Measurements from ENCODE around the gene MAVS. TPM values are rescaled to one million over a fixed set of nuclear protein-coding genes. Genes with fewer than 3 reads are reported as not detected.

MAVS gene
- total and polyA plus RNA-seq, 2 experiments from 2014 or later, result 15.6 to 24.7 TPM

GRCh38 chr20:3798373-3798768 lies 48.3 kb upstream of the MAVS start:
- peak overlapping the region; percentile 79 for H3K27ac ChIP-seq
- no peaks in the 10 kb centered on the region for H3K9me2 ChIP-seq (replicated peaks; ENCODE audit: insufficient read depth)
- H4K20me1 ChIP-seq (ENCODE audit: insufficient read depth, poor library complexity, severe bottlenecking), result no peaks in the 10 kb centered on the region
- no peak overlapping the region for H3K4me3 ChIP-seq
- H3K4me1 ChIP-seq (ENCODE audit: insufficient read depth), result peaks cover 33% of the 10 kb centered on the region
- H3K79me2 ChIP-seq, result peaks cover 22% of the 10 kb centered on the region
- peak overlapping the region; percentile 90 for H3K4me2 ChIP-seq
- H3K9me3 ChIP-seq (ENCODE audit: low read depth), result no peaks in the 10 kb centered on the region
- H3K36me3 ChIP-seq (replicated peaks; ENCODE audit: insufficient read depth, low read depth), result no peaks in the 10 kb centered on the region
- H2AFZ ChIP-seq, result no peak overlapping the region
- WGBS (ENCODE audit: low lambda C conversion rate, missing lambda C conversion rate), result 91% methylated on average over 5 of the region's 5 CpGs
- no peaks in the 10 kb centered on the region for H3K27me3 ChIP-seq
- no peak for DNase-seq (ENCODE audit: low spot score)
- TF ChIP-seq CTCF (IDR thresholded peaks at IDR 0.05; ENCODE audit: poor library complexity) (no peak), EZH2phosphoT487 (IDR thresholded peaks at IDR 0.05; ENCODE audit: low read depth, severe bottlenecking, unreplicated experiment) (no peak), EZH2 (IDR thresholded peaks at IDR 0.05; ENCODE audit: borderline replicate concordance) (no peak)

- H3K4me1 ChIP-seq (ENCODE audit: insufficient read depth), result peaks cover 33% of the 10 kb centered on the region
- DNase-seq (ENCODE audit: low spot score), result no peak
- no peak overlapping the region for H3K4me3 ChIP-seq
- H3K9me3 ChIP-seq (ENCODE audit: low read depth), result no peaks in the 10 kb centered on the region
- peak overlapping the region; percentile 46 for H3K4me2 ChIP-seq
- no peaks in the 10 kb centered on the region for H3K36me3 ChIP-seq (replicated peaks; ENCODE audit: insufficient read depth, low read depth)
- H3K27me3 ChIP-seq, result no peaks in the 10 kb centered on the region
- peaks cover 22% of the 10 kb centered on the region for H3K79me2 ChIP-seq
- H3K27ac ChIP-seq, result peak overlapping the region; percentile 79
- no peaks in the 10 kb centered on the region for H3K9me2 ChIP-seq (replicated peaks; ENCODE audit: insufficient read depth)
- H2AFZ ChIP-seq, result no peak overlapping the region
- TF ChIP-seq EZH2phosphoT487 (IDR thresholded peaks at IDR 0.05; ENCODE audit: low read depth, severe bottlenecking, unreplicated experiment), result no peak
- TF ChIP-seq CTCF (IDR thresholded peaks at IDR 0.05; ENCODE audit: poor library complexity), result no peak
- TF ChIP-seq EZH2 (IDR thresholded peaks at IDR 0.05; ENCODE audit: borderline replicate concordance), result no peak
- WGBS (ENCODE audit: low lambda C conversion rate, missing lambda C conversion rate), result 95% methylated on average over 3 of the region's 3 CpGs
- no peaks in the 10 kb centered on the region for H4K20me1 ChIP-seq (ENCODE audit: insufficient read depth, poor library complexity, severe bottlenecking)
Observed at GRCh38 chr20:3798908-3799248, 47.8 kb upstream of the MAVS start.

GRCh38 chr20:3800256-3800877 lies 46.3 kb upstream of the MAVS start:
- Histone ChIP-seq H3K27ac (peak overlapping the region; percentile 19), H4K20me1 (ENCODE audit: insufficient read depth, poor library complexity, severe bottlenecking) (no peaks in the 10 kb centered on the region), H3K9me3 (ENCODE audit: low read depth) (no peaks in the 10 kb centered on the region), H3K4me3 (no peak overlapping the region), H3K4me2 (no peak overlapping the region), H2AFZ (no peak overlapping the region), H3K9me2 (replicated peaks; ENCODE audit: insufficient read depth) (no peaks in the 10 kb centered on the region), H3K79me2 (peaks cover 22% of the 10 kb centered on the region), H3K27me3 (no peaks in the 10 kb centered on the region), H3K36me3 (replicated peaks; ENCODE audit: insufficient read depth, low read depth) (no peaks in the 10 kb centered on the region), H3K4me1 (ENCODE audit: insufficient read depth) (peaks cover 33% of the 10 kb centered on the region)
- 89% methylated on average over 18 of the region's 18 CpGs for WGBS (ENCODE audit: low lambda C conversion rate, missing lambda C conversion rate)
- DNase-seq (ENCODE audit: low spot score), result no peak
- no peak for TF ChIP-seq CTCF (IDR thresholded peaks at IDR 0.05; ENCODE audit: poor library complexity)
- TF ChIP-seq EZH2phosphoT487 (IDR thresholded peaks at IDR 0.05; ENCODE audit: low read depth, severe bottlenecking, unreplicated experiment), result no peak
- TF ChIP-seq EZH2 (IDR thresholded peaks at IDR 0.05; ENCODE audit: borderline replicate concordance), result no peak

Data from hepatocyte (in vitro differentiated cells).